Measurements from ENCODE around the gene HPSE2.

- no peak for TF ChIP-seq POLR2A (IDR thresholded peaks at IDR 0.05; ENCODE audit: low read length)
- TF ChIP-seq GATA1 (IDR thresholded peaks at IDR 0.05; ENCODE audit: low read depth, low read length): no peak
Observed at GRCh38 chr10:98419469-98420261, 816.0 kb downstream of the HPSE2 start.
